GM23248 (cell line): ENCODE results near the gene DLL1.

Source experiments
- EZH2 ChIP-seq: fragments of 200-600 bp; sonication (generic); IDR thresholded peaks from 2 replicates; pipeline ENCODE4 v1.6.1; 2018; ENCODE audit warnings: antibody characterized with exemption, mild to moderate bottlenecking; ENCODE audit not compliant: insufficient read depth, poor library complexity, severe bottlenecking
- EZH2phosphoT487 ChIP-seq: fragments of 200-600 bp; sonication (generic); IDR thresholded peaks from 2 replicates; pipeline ENCODE4 v1.6.1; 2018; ENCODE audit warnings: antibody characterized with exemption, moderate library complexity, mild to moderate bottlenecking, low read depth; ENCODE audit not compliant: insufficient read depth

- TF ChIP-seq EZH2 (no peak), EZH2phosphoT487 (0 out of 2 replicates have a peak, but pooled peaks have one; percentile 15)
These were observed 613 bp upstream of the DLL1 start for GRCh38 chr6:170291271-170292110.
